HG02938 (cell line): ENCODE results near the gene PHAF1.

Experiments used
- ATAC-seq: cut with Tn5 transposase; IDR thresholded peaks from one replicate; pipeline ENCODE4 v1.9.1; 2021; ENCODE audit warnings: mild to moderate bottlenecking, moderate library complexity; ENCODE audit not compliant: unreplicated experiment

PHAF1 gene

DNA sequence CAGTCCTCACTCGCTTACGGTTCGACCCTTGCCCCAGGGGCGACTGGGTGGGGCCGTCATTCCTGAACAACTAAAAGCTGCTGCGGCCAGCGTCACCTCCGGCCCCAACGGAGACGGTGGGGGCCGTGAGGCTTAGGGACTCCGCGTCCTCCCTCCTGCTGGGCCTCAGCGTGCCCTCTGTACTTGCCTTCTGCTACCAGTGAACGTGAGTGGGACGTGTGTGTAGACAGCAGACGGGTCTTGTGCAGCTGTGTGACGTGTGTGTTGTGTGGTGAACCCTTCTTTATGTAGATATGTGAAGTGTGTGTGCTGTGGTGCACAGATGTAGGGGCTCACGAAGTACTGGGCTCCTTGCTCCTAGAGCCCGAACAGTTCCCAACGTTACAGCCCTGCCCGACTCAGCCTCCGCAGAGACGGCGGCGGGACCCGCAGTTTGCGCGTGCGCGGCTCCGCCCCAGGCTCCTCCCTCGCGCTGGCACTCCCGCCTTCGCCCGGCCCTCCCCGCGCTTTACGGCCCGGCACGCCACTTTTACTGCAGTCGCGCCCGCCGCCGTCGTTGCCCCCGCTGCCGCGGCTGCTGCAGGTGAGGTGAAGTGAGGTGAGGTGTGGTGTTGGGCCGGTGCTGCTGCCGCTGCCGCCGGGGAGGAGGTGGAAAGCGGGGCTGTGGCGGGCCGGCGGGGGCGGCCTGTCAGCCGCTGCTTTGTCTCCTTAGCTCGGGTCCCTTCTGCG is at the start of gene PHAF1:
PHAF1 (plus strand) TSS at position 535 of the 729 bp plus-strand sequence. CDS start 235 bp downstream, outside the sequence.
- ATAC-seq, result peak; percentile 79

DNA sequence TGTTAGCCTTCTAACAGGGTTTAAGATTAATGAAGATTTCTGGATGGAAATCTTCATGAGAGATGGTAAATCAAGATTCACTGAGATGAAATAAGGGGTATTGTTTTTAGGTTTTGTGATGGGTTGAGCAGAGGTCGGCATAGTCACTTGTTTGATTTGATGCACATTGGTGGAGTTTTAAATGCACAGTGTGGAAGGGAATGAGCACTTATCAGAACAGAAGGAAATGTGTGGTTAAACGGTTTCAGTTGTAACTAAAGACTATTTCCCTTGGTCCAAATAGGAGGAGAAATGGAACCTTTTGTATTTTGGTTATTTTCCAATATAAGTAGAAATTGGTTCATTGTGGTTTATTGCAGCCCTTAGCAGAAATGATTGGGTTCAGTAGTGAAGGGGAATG is 46.7 kb upstream of the PHAF1 start:
- no peak for ATAC-seq

DNA sequence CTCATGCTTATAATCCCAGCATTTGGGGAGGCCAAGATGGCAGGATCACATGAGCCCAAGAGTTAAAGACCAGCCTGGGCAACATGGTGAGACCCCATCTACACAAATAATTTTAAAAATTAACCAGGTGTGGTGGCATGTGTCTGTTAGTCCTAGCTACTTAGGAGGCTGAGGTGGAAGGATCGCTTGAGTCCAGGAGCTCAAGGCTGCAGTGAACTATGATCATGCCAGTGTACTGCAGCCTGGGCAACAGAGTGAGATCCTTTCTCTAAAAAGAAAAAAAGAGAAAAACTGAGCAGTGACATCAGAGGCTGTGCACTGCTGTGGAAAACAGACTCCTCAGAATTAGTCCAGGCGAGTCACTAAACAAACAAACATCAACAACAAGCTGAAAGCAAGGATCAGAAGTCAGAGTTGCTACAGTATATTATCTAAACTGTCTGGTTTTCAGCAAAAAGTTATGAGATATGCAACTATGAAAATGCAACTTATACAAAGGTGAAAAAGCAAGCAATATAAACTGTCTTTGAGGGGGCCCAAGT is 41.5 kb upstream of the PHAF1 start:
- ATAC-seq, result no peak

DNA sequence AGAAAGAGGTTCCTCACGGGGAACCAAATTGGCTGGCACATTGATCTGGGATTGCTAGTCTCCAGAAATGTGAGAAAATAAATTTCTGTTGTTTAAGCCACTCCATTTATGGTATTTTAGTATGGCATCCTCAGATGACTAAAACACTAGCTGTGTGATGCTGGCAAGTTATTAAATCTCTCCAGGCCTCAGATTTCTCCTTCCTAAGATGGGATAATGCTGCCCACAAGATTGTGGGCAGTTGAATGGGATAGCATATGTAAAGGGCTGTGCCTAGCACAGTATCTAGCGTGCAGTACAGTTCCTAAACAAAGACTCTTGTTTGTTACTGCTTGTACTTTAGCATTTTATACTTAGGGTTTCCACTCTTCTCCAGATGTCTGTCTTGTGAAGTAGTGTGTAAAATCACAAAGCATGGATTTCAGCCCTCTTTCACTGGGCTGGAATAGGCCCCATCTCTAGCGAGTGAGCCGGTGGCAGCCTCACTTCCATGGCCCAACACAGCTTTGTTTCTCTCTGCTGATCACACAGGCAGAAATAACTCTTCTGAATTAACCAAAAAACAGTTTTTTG is 38.2 kb upstream of the PHAF1 start:
- ATAC-seq, result no peak

DNA sequence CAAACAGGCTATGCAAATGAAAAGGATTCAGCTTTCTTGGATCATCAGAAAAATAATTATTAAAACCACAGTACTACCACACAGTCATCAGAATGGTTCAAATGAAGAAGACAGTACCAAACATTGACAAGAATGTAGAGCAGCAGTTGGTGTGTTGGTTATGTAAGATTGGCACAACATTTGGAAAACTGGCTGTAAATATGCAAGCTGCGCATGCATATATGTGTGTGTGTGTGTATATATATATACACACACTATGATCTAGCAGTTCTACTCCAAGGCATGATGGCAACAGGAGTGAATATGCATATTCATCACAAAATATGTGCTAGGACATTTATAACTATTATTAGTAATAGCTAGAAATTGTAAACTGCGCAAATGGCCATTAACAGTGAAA is 34.4 kb upstream of the PHAF1 start:
- no peak for ATAC-seq

DNA sequence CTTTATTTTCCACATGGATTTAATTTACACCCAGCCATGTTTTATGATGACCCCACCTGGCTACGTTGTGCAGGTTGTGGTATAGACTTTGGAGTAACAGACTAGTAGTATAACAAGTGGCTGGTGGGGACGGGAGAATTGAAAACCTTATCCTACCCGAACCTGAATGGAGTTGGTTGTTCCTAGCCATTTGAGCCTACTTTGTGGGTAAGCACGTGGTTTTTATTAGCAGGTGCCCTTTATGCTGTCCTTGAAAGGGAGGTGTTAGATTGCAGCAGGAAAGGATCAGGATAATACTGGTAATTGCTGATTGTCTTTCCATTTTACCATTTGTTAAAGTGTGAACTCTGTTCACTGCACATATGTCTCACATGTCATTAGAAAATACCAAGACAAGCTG is 31.9 kb upstream of the PHAF1 start:
- ATAC-seq, result no peak

DNA sequence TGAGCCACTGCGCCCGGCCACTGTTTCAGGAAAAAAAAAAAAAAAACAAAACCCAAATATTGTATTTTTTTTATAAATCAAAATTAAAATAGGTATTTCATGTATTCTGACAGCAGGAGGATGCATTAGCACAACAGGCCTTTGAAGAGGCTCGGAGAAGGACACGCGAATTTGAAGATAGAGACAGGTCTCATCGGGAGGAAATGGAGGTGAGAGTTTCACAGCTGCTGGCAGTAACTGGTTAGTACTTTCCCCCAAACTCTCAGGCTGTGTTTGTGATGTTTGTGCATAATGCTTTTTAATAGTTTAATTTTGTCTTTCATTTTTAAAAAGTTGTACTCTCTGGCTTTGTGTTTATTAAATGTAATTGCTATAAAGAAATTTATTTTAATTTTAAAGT is 27.6 kb upstream of the PHAF1 start:
- no peak for ATAC-seq

DNA sequence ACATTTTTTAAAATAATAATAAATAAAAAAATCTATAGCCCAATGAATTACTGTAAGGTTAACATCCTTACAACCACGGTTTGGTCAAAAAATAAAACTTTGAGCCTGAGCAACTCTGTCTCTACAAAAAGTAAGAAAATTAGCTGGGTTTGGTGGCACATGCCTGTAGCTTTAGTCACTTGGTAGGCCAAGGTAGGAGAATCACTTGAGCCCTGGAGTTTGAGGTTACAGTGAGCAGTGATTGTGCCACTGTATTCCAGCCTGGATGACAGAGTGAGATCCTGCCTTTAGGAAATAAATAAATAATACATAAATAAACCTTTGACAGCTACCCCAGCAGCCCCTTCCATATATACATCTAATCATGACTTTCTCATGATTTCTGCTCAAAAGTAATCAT is 26.9 kb upstream of the PHAF1 start:
- no peak for ATAC-seq

DNA sequence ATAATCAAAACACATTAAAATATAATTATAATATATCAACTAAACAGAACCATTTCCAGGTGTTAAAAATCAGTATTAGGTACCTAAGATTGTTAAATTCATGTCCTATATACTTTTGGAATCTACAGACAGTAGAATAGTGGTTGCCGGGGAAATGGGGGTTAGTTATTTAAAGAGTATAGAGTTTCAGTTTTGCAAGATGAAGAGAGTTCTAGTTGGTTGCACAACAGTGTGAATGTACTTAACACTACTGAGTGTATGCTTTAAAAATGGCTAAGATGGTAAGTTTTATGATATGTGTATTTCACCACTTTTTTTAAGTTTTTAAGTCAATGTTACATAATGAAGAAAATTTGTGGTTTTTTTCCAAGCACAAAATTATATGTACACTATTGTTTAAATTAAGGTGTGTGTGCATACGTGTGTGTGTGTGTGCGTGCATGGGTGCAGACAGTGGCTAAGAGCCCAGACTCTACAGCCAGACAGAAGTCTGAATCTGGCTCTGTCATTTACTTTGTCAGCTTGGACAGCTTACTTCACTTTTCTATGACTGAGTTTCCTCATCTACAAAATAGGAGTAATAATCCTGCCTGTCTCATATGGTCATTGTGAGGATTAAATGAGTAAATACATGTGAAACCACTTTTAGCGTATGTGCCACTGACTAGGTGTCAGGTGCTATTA is 25.3 kb upstream of the PHAF1 start:
- no peak for ATAC-seq

DNA sequence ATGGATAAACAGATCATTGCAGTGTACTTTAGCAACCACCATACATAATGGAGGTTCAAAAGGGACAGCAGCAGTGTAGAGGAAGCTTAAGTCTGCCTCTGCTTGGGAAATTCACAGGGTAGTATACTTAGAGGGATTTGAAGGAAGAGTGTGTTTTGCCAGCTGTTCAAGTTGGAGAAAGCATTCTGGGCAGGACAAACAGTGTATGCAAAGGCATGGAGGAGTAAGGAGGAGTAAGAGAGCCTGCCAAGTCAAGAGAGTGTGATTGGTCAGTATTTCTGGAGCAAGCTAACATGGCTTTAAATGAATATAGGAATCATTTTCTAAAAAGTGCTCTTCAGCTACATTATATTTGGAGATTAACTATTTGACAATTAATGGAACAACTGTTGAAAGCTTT is 22.9 kb upstream of the PHAF1 start:
- no peak for ATAC-seq

DNA sequence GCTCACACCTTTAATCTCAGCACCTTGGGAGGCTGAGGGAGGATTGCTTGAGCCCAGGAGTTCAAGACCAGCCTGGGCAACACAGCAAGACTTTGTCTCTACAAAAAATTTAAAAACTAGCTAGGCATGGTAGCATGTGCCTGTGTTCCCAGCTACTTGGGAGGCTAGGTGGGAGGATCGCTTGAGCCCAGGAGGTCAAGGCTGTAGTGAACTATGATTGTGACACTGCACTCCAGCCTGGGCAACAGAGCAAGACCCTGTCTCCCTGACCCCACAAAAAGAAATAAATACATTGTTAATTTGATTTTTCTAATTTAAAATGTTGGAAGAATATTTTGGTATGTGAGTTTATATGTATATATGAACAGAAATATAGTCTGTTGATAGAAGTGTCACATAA is 22.4 kb upstream of the PHAF1 start:
- no peak for ATAC-seq

DNA sequence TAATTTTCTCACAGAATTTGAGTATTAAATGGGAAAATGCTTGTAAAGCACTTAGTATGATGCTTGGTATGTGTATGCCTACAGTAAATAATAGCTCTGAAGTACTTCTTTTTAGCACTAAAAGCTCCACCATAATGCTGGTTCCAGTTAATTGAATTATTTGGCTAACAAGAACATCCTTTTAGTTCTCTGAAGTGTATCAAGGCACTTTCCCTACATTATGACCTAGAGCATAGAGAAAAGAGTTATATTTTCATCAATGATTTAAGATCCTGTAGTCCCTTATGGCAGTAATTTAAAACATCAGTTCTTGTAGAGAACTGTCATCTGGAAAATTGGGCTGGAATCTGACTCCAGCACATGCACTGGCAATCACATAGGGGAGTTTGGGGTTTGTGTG is 21.9 kb upstream of the PHAF1 start:
- ATAC-seq, result no peak

DNA sequence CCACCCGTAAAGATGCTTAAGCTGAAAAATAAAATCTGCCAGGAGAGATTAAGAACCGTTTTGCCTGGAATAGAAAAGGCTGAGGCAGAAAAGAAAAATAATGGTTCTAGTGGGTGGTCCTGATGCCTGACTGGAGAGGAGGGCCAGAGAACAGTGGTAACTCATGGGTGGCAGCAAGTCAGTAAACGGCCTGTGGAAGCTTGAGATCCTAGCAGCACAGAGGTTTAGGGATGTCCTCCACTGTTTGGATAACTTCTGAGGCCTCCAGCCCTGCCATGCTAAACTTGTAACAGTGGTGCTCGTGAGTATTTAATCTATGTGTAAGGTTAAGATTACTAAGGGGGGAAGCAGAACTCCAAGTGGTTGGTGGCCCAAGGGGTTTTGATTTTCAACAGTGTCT is 21.2 kb upstream of the PHAF1 start:
- no peak for ATAC-seq

DNA sequence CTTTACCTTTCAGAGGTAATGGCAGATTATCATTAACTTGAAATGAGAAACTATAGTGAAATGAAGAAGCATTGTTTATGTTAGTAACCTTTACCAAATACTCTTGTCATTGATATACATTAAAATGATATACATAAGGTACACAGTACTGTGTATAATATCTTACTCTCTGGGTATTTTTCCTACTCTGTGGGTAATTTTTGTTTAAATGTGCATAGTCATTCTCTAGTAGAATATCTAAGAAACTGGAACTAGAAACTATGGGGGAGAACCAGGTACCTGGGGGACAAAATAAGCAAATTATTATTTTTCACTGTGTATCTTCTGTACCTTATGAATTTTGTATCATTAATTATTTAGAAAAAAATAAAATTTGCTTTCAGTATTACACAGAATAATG is 20.6 kb upstream of the PHAF1 start:
- ATAC-seq, result no peak

DNA sequence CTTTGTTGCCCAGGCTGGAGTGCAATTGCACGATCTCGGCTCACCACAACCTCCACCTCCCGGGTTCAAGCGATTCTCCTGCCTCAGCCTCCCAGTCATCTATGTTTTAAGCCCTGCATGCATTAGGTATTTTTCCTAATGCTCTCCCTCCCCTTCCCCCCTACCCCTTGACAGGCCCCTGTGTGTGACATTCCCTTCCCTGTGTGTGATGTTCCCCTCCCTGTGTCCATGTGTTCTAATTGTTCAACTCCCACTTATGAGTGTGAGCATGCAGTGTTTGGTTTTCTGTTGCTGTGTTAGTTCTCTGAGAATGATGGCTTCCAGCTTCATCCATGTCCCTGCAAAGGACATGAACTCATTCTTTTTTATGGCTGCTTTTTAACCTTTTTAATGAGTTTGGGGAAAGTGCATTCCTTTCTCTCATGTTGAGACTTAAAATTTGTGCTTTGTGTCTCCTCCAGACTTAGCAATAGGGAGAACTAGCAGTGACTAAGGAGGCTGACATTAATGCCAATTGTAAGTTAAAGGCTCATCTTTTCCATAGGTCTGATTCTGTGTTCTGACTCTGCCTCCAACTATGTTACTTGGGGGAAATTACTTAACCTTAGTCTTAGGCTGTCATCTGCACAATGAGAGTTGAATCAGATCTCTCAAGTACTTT is 17.7 kb upstream of the PHAF1 start:
- ATAC-seq, result no peak

DNA sequence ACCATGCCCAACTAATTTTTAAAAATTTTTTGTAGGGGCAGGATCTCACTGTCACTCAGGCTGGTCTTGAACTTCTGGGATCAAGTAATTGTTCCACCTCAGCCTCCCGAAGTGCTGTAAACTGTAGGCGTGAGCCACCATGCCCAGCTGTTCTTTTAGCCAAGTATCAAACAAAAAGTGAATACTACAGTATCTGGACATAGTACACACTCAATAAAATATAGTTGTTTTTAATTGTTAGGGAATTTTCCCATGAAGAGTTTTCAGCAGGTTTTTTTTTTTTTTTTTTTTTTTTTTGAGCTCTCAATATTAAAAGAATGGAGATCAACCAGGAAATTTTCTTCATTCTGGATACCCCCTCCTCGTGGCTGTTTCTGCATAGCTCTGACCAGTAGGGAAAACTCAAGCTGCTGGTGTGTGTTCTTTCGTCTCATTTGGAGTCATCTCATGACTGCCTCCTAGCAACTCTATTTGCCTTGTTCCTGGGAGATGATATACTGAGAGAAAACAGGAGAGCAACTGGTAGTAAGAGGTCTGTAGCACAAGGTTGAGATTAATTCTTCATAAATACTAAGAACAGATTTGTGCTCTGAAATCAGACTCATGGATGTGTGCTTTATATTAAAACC is 16.5 kb upstream of the PHAF1 start:
- ATAC-seq, result no peak

DNA sequence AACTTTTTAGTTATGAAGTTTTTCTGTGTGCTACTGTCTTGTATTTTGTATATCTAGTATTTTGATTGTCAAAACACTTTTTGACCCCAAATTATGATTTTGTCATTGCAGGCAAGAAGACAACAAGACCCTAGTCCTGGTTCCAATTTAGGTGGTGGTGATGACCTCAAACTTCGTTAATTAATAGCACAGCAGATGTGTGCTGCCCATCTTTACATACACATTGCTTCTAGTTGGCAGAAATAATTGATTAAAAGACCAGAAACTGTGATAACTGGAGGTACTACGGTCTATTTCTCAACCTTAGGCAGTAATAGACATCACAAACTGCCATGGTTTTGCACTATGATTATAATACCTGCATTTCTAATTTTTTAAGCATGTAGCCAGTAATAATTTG is 11.1 kb upstream of the PHAF1 start:
- no peak for ATAC-seq

DNA sequence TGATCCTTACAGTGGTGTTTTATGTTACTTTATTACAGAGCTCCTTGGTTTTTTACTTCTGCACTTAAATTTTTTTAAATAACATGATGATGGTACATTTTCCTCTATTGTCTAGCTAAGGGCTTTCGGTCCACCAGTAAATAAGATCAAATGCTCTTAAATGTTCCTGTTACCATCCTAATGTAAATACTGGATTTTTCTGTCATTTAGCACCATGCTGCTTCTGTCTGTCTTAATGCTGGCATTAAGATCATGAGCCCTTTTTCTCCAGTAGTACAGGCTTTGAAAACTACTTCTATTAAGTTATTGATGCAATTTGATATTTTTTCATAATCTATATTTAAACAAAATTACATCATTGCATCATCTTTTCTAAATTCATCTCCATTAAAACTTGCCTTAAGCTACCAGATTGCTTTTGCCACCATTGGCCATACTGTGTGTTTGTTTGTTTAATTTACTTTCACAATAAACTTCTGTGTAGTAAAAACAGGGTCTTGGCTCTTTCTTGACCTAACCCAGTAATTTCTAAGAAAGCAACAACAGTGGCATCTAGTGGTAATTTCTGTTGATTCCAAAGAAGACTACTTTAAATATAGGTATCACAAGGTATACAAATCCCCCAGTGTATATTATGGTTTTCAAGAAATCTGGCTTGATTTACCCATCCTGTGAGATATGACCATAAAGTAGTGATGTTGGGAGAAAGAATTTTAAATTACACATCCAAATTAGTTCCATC is 9.0 kb upstream of the PHAF1 start:
- no peak for ATAC-seq

DNA sequence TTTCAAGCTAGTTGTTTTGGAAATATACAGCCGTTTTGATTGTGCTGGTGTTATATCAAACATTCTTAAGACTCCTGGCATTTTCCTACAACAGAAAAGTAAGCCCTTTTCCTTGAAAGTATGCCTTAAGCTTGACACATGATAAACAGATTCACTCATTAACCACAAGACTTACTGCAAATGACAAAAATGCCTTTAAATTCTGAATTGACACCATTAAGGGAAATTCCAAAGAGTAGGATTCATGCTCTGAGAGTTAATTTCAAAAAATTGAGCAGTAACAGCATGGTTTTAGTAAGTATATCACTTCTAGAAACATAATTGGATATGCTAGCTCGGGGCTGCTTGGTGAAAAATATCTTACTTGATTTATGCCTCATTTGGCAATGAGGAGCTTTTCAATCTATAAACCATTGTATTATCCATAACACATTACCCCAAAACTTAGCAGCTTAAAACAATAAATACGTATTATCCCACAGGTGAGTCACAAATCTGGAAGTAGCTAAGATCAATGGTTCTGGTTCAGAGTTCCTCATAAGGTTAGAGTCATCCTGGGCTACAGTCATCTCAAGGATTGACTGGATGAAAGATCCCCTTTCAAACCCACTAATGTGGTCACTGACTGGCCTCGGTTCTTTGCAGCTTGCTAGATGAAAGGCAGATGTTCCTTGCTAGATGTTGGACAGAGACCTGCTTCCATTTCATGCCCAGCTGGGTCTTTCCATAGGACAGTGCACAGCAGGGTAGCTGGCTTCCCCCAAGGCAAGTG is 8.2 kb upstream of the PHAF1 start:
- no peak for ATAC-seq

DNA sequence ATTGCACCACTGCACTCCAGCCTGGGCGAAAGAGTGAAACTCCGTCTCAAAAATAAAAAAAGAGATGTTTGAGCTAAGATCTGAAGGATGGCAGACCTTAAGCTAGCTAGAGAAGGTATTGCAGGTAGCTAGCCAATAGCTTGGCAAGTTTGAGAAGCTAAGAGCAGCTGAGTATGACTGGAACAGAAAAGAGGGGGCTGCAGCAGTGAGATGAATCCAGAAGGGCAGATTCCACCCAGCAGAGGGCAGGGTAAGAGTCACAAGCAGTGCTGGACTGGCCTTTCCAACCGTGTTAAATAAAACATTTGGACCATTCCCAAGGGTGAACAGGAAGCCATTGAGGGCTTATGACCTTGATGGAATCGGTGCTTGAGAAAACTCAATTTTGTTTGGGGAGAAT is 5.7 kb upstream of the PHAF1 start:
- no peak for ATAC-seq
